GM19467 (cell line): ENCODE data around the gene ZNF701.

ENCODE experiments used
- ATAC-seq: cut with Tn5 transposase; IDR thresholded peaks from one replicate; pipeline ENCODE4 v1.9.1; 2021; ENCODE audit warnings: mild to moderate bottlenecking, moderate library complexity; ENCODE audit not compliant: unreplicated experiment

Gene ZNF701

DNA sequence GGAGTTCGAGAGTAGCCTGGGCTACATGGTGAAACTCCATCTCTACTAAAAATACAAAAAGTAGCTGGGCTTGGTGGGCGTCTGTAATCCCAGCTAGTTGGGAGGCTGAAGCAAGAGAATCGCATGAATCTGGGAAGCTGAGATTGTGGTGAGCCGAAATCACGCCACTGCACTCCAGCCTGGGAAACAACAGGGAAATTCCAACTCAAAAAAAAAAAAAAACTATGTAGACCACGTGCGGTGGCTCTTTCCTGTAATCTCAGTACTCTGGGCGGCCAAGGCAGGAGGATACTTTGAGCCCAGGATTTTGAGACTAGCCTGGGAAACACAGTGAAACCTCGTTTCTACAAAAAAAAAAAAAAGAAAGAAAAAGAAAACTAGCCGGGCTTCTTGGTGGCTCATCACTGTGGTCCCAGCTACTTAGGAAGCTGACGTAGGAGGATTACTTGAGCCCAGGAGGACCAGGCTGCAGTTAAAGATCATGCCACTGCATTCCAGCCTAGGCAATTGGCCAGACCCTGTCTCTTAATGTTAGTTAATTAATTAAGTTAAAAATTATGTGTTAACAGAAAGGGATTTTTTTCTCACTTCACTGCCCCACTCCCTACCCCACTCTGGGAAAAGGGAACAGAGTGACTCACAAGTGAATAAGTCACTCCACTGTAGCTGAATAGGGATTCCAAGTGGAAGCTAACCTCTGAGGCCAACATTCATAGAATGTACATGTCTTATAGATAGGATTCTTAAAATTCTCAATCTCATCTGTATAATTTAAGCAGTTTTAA lies 65.9 kb downstream of the ZNF701 start:
- no peak for ATAC-seq
